GM04503 (cell line): ENCODE data around the gene EAPP.
"Not testable (repeated sequence)": the region's sequence is repeated elsewhere in the genome, so short reads cannot be mapped to it uniquely, and the experiment has no call there.

Experiments
- DNase-seq: peaks from one replicate; pipeline ENCODE4 v3.0.0-alpha.2; 2012; ENCODE audit warnings: low read depth

The EAPP gene

GRCh38 chr14:34539407-34540180 lies at the start of gene EAPP:
Gene EAPP (minus strand): TSS chr14:34539701. CDS start chr14:34539628, 73 bp downstream.
- peak; percentile 77 for DNase-seq

GRCh38 chr14:34583525-34583924 lies 44.0 kb upstream of the EAPP start:
- no peak for DNase-seq

GRCh38 chr14:34582117-34582680 lies 42.7 kb upstream of the EAPP start:
- no peak for DNase-seq

- no peak for DNase-seq
Observed at GRCh38 chr14:34580381-34580780, 40.9 kb upstream of the EAPP start.

GRCh38 chr14:34571771-34572170 lies 32.3 kb upstream of the EAPP start:
- no peak for DNase-seq

- DNase-seq = no peak
Observed at GRCh38 chr14:34569750-34570149, 30.2 kb upstream of the EAPP start.

- DNase-seq = no peak
Observed at GRCh38 chr14:34568803-34569202, 29.3 kb upstream of the EAPP start.

- no peak for DNase-seq
Observed at GRCh38 chr14:34562776-34563150, 23.3 kb upstream of the EAPP start.

GRCh38 chr14:34562037-34562775 lies 22.7 kb upstream of the EAPP start:
- not testable (repeated sequence) for DNase-seq

GRCh38 chr14:34556498-34556829 lies 17.0 kb upstream of the EAPP start:
- not testable (repeated sequence) for DNase-seq

- DNase-seq = not testable (repeated sequence)
Observed at GRCh38 chr14:34555583-34556497, 16.3 kb upstream of the EAPP start.

GRCh38 chr14:34554540-34555250 lies 15.2 kb upstream of the EAPP start:
- no peak for DNase-seq

- not testable (repeated sequence) for DNase-seq
Observed at GRCh38 chr14:34549276-34549966, 9.9 kb upstream of the EAPP start.

GRCh38 chr14:34548472-34548981 lies 9.0 kb upstream of the EAPP start:
- DNase-seq = no peak

- not testable (repeated sequence) for DNase-seq
Observed at GRCh38 chr14:34547136-34547520, 7.6 kb upstream of the EAPP start.

GRCh38 chr14:34546272-34547135 lies 7.0 kb upstream of the EAPP start:
- not testable (repeated sequence) for DNase-seq

- DNase-seq = not testable (repeated sequence)
Observed at GRCh38 chr14:34540181-34541059, 919 bp upstream of the EAPP start.

- DNase-seq = no peak
Observed at GRCh38 chr14:34538871-34539406, 562 bp downstream of the EAPP start.
